KMS-11 (cell line): ENCODE measurements around the gene ACAD9.

Source experiments
- H2AFZ ChIP-seq: fragments of 200-600 bp; sonication (generic); 2 replicates; pipeline ENCODE4 v1.6.1; 2016; ENCODE audit warnings: antibody characterized with exemption, mixed run types, low read depth
- H3K27ac ChIP-seq: fragments of 200-600 bp; sonication (generic); 2 replicates; pipeline ENCODE4 v1.6.1; 2016; ENCODE audit warnings: mild to moderate bottlenecking, mixed run types
- H3K27me3 ChIP-seq: fragments of 200-600 bp; sonication (generic); 2 replicates; pipeline ENCODE4 v1.6.1; 2017; ENCODE audit warnings: mild to moderate bottlenecking, low read depth, mixed run types, moderate library complexity; ENCODE audit not compliant: insufficient read depth
- H3K36me3 ChIP-seq: fragments of 200-600 bp; sonication (generic); 2 replicates; pipeline ENCODE4 v1.6.1; 2017; ENCODE audit warnings: mild to moderate bottlenecking, mixed run types; ENCODE audit not compliant: insufficient read depth
- H3K4me1 ChIP-seq: fragments of 200-600 bp; sonication (generic); 2 replicates; pipeline ENCODE4 v1.6.1; 2016; ENCODE audit warnings: mild to moderate bottlenecking, low read depth, mixed run types; ENCODE audit not compliant: poor library complexity, severe bottlenecking
- H3K4me2 ChIP-seq: fragments of 200-600 bp; sonication (generic); 2 replicates; pipeline ENCODE4 v1.7.0; 2016; ENCODE audit warnings: mild to moderate bottlenecking, mixed run types
- H3K4me3 ChIP-seq: fragments of 200-600 bp; sonication (generic); IDR thresholded peaks from 2 replicates; pipeline ENCODE4 v1.6.1; 2017; ENCODE audit warnings: low read depth, low read length, mixed read lengths; ENCODE audit not compliant: insufficient read depth
- H3K79me2 ChIP-seq: fragments of 200-600 bp; sonication (generic); 2 replicates; pipeline ENCODE4 v1.6.1; 2016; ENCODE audit warnings: low read depth, mixed run types; ENCODE audit not compliant: insufficient read depth
- H3K9ac ChIP-seq: fragments of 200-600 bp; sonication (generic); 2 replicates; pipeline ENCODE4 v1.6.1; 2016; ENCODE audit warnings: mild to moderate bottlenecking, mixed run types
- H4K20me1 ChIP-seq: fragments of 200-600 bp; sonication (generic); 2 replicates; pipeline ENCODE4 v1.6.1; 2016; ENCODE audit warnings: mild to moderate bottlenecking, mixed run types; ENCODE audit not compliant: insufficient read depth
- TF ChIP-seq, protein P1 (sequence below): fragments of 200-600 bp; sonication (generic); conservative IDR thresholded peaks from 2 replicates; pipeline ENCODE4 v1.6.1; 2017; ENCODE audit warnings: low read depth, mild to moderate bottlenecking, antibody characterized with exemption, low read length, moderate library complexity, mixed read lengths

Gene ACAD9

GRCh38 chr3:128936341-128936740, 56.9 kb downstream of the ACAD9 start:
- H3K4me3 ChIP-seq = no peak overlapping the region
- H2AFZ ChIP-seq = no peak overlapping the region
- H3K4me1 ChIP-seq = no peaks in the 10 kb centered on the region
- no peaks in the 10 kb centered on the region for H3K36me3 ChIP-seq
- no peaks in the 10 kb centered on the region for H3K79me2 ChIP-seq
- no peaks in the 10 kb centered on the region for H4K20me1 ChIP-seq
- H3K9ac ChIP-seq = no peak overlapping the region
- no peak overlapping the region for H3K4me2 ChIP-seq
- TF ChIP-seq, protein P1, sequence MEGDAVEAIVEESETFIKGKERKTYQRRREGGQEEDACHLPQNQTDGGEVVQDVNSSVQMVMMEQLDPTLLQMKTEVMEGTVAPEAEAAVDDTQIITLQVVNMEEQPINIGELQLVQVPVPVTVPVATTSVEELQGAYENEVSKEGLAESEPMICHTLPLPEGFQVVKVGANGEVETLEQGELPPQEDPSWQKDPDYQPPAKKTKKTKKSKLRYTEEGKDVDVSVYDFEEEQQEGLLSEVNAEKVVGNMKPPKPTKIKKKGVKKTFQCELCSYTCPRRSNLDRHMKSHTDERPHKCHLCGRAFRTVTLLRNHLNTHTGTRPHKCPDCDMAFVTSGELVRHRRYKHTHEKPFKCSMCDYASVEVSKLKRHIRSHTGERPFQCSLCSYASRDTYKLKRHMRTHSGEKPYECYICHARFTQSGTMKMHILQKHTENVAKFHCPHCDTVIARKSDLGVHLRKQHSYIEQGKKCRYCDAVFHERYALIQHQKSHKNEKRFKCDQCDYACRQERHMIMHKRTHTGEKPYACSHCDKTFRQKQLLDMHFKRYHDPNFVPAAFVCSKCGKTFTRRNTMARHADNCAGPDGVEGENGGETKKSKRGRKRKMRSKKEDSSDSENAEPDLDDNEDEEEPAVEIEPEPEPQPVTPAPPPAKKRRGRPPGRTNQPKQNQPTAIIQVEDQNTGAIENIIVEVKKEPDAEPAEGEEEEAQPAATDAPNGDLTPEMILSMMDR = no peak
- H3K27me3 ChIP-seq = no peaks in the 10 kb centered on the region
- no peak overlapping the region for H3K27ac ChIP-seq

- Histone ChIP-seq H3K27ac (no peak overlapping the region), H3K4me3 (no peak overlapping the region), H3K4me2 (no peak overlapping the region), H3K4me1 (no peaks in the 10 kb centered on the region), H4K20me1 (no peaks in the 10 kb centered on the region), H2AFZ (no peak overlapping the region), H3K9ac (no peak overlapping the region), H3K36me3 (no peaks in the 10 kb centered on the region), H3K27me3 (no peaks in the 10 kb centered on the region), H3K79me2 (no peaks in the 10 kb centered on the region)
- TF ChIP-seq, protein P1 = no peak
Observed at GRCh38 chr3:128940252-128940651, 60.8 kb downstream of the ACAD9 start.

DNA sequence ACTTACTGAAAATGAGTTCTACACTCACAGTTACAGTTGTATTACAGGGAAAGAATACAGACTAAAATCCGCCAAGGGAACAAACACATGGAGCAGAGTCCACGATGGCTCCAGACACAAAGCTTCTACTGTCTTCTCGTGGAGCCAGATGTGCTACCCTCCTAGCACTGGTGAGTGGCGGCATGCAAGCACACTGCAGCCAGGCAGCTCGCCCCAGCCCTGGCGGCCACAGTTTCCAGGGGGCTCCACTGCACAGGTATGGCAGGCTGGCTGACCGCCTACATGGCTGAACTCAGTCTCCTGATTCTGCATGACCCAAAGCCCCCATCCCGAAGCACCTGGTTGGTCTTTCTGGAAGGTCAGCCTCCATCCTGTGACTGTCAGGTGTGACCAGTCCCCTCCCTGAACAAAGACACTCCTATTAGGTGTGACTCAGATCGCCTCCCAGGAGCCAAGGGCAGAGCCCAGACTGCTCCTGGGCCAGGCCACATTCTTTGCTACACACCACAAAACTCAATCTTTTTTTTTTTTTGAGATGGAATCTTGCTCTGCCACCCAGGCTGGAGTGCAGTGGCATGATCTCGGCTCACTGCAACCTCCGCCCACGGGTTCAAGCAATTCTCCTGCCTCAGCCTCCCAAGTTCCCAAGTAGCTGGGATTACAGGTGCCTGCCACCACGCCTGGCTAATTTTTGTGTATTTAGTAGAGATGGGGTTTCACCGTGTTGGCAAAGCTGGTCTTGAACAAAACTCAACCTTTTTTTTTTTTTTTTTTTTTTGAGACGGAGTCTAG, 62.9 kb downstream of the ACAD9 start:
- Histone ChIP-seq H3K79me2 (no peaks in the 10 kb centered on the region), H2AFZ (no peak overlapping the region), H3K4me2 (no peak overlapping the region), H4K20me1 (no peaks in the 10 kb centered on the region), H3K9ac (no peak overlapping the region), H3K36me3 (no peaks in the 10 kb centered on the region), H3K27ac (no peak overlapping the region), H3K27me3 (no peaks in the 10 kb centered on the region), H3K4me3 (no peak overlapping the region), H3K4me1 (no peaks in the 10 kb centered on the region)
- TF ChIP-seq, protein P1 = no peak

GRCh38 chr3:128945041-128945877, 65.8 kb downstream of the ACAD9 start:
- Histone ChIP-seq H3K36me3 (no peaks in the 10 kb centered on the region), H3K27ac (no peak overlapping the region)
- TF ChIP-seq, protein P1 = no peak

More at GRCh38 chr3:128945041-128945877, 65.8 kb downstream of the ACAD9 start:
- H3K4me2 ChIP-seq = no peak overlapping the region
- H3K79me2 ChIP-seq = no peaks in the 10 kb centered on the region
- no peak overlapping the region for H3K4me3 ChIP-seq
- H3K9ac ChIP-seq = no peak overlapping the region
- H3K4me1 ChIP-seq = no peaks in the 10 kb centered on the region
- H2AFZ ChIP-seq = no peak overlapping the region
- no peaks in the 10 kb centered on the region for H4K20me1 ChIP-seq
- H3K27me3 ChIP-seq = no peaks in the 10 kb centered on the region
